ENCODE results near the gene KRTAP5-10.
"Not testable (repeated sequence)": the region's sequence is repeated elsewhere in the genome, so short reads cannot be mapped to it uniquely, and the experiment has no call there.

The KRTAP5-10 gene

GRCh38 chr11:71613931-71614330 lies 48.6 kb downstream of the KRTAP5-10 start:
- not testable (repeated sequence) for DNase-seq

GRCh38 chr11:71614366-71614917 lies 49.1 kb downstream of the KRTAP5-10 start:
- DNase-seq: not testable (repeated sequence)

GRCh38 chr11:71615003-71615402 lies 49.6 kb downstream of the KRTAP5-10 start:
- DNase-seq: not testable (repeated sequence)
